IMR-90 (cell line): Measurements from ENCODE around the gene ERC2. TPM values are rescaled to one million over a fixed set of nuclear protein-coding genes. Genes with fewer than 3 reads are reported as not detected.

Experiments
- ATAC-seq: fragments of 200-7000 bp; cut with Tn5 transposase; 2 replicates; pipeline ENCODE4 v1.9.1; 2020; ENCODE audit warnings: low read depth, mild to moderate bottlenecking, moderate library complexity
- BruUV-seq: library from RNA; stranded (reverse); fragments of 400-500 nt; replicated peaks from 2 replicates; lab custom pipeline; 2021; lab: Mats Ljungman, UMichigan
- CTCF ChIA-PET: fragments of 300-600 bp; formaldehyde crosslinking; extraction: SDS; loops from one replicate; lab custom pipeline; 2021; ENCODE audit warnings: antibody characterized with exemption; lab: Yijun Ruan, JAX
- POLR2A ChIA-PET: fragments of 300-600 bp; sonication (Branson Sonifier 250); formaldehyde crosslinking; loops from one replicate; lab custom pipeline; 2022; ENCODE audit warnings: antibody characterized with exemption; ENCODE audit not compliant: unreplicated experiment; lab: Charles Lee
- DNase-seq: peaks from one replicate; pipeline ENCODE4 v3.0.0; 2013
- H2AFZ ChIP-seq: replicated peaks from 2 replicates; pipeline ENCODE3; 2013; ENCODE audit warnings: low read length, mild to moderate bottlenecking; ENCODE audit not compliant: poor library complexity
- H2AK5ac ChIP-seq: 2 replicates; pipeline ENCODE4 v1.6.1; 2013; ENCODE audit warnings: low read depth, low read length, inconsistent platforms
- H2AK9ac ChIP-seq: replicated peaks from 2 replicates; pipeline ENCODE3; 2013; ENCODE audit warnings: mild to moderate bottlenecking, low read depth, low read length, moderate library complexity; ENCODE audit not compliant: poor library complexity
- H2BK120ac ChIP-seq: 2 replicates; pipeline ENCODE4 v1.6.1; 2013; ENCODE audit warnings: low read depth, low read length, inconsistent platforms
- H2BK15ac ChIP-seq: 3 replicates; pipeline ENCODE4 v1.6.1; 2013; ENCODE audit warnings: low read depth, low read length, inconsistent platforms
- H2BK20ac ChIP-seq: 2 replicates; pipeline ENCODE4 v1.6.1; 2013; ENCODE audit warnings: low read depth, mild to moderate bottlenecking, inconsistent platforms, low read length, moderate library complexity
- H2BK5ac ChIP-seq: 2 replicates; pipeline ENCODE4 v1.6.1; 2013; ENCODE audit warnings: mild to moderate bottlenecking, low read depth, low read length, inconsistent platforms; ENCODE audit not compliant: poor library complexity, severe bottlenecking
- H3K14ac ChIP-seq: replicated peaks from 2 replicates; pipeline ENCODE4 v1.6.1; 2013; ENCODE audit warnings: low read depth, low read length, inconsistent platforms
- H3K18ac ChIP-seq: 2 replicates; pipeline ENCODE4 v1.6.1; 2013; ENCODE audit warnings: low read depth, low read length, control low read depth
- H3K23ac ChIP-seq: 2 replicates; pipeline ENCODE4 v1.6.1; 2013; ENCODE audit warnings: low read depth, low read length, inconsistent platforms
- H3K27ac ChIP-seq: 2 replicates; pipeline ENCODE4 v1.5.1; 2013; ENCODE audit warnings: mild to moderate bottlenecking, control low read depth, low read length; ENCODE audit not compliant: insufficient read depth
- H3K27me3 ChIP-seq: 2 replicates; pipeline ENCODE4 v1.6.1; 2013; ENCODE audit warnings: low read length; ENCODE audit not compliant: control insufficient read depth, insufficient read depth
- H3K36me3 ChIP-seq: 2 replicates; pipeline ENCODE4 v1.6.1; 2013; ENCODE audit warnings: low read length, mixed read lengths; ENCODE audit not compliant: control insufficient read depth, insufficient read depth
- H3K4ac ChIP-seq: 2 replicates; pipeline ENCODE4 v1.6.1; 2013; ENCODE audit warnings: low read depth, low read length, inconsistent platforms
- H3K4me1 ChIP-seq: 2 replicates; pipeline ENCODE4 v1.6.1; 2013; ENCODE audit warnings: low read length, mixed read lengths; ENCODE audit not compliant: control insufficient read depth, insufficient read depth
- H3K4me2 ChIP-seq: 2 replicates; pipeline ENCODE4 v1.6.1; 2013; ENCODE audit warnings: low read depth, mild to moderate bottlenecking, control low read depth, low read length, moderate library complexity
- H3K4me3 ChIP-seq: 2 replicates; pipeline ENCODE4 v1.5.1; 2013; ENCODE audit warnings: low read depth, mild to moderate bottlenecking, control low read depth, low read length, moderate library complexity; ENCODE audit not compliant: insufficient read depth
- H3K56ac ChIP-seq: 2 replicates; pipeline ENCODE4 v1.6.1; 2013; ENCODE audit warnings: low read length, inconsistent platforms; ENCODE audit not compliant: insufficient read depth; ENCODE audit errors: extremely low read depth
- H3K79me1 ChIP-seq, 2 experiments: 2 replicates each; pipeline ENCODE4 v1.6.1; 2013; ENCODE audit warnings: low read length in 2 of 2, inconsistent platforms in 1 of 2, low read depth in 1 of 2
- H3K9ac ChIP-seq: 2 replicates; pipeline ENCODE4 v1.6.1; 2013; ENCODE audit warnings: low read depth, low read length, control low read depth
- H3K9me1 ChIP-seq: 2 replicates; pipeline ENCODE4 v1.6.1; 2013; ENCODE audit warnings: low read length, inconsistent platforms; ENCODE audit not compliant: insufficient read depth
- H3K9me3 ChIP-seq: 2 replicates; pipeline ENCODE4 v1.6.1; 2013; ENCODE audit warnings: low read length; ENCODE audit not compliant: control insufficient read depth, insufficient read depth
- H4K20me1 ChIP-seq: 2 replicates; pipeline ENCODE4 v1.6.1; 2013; ENCODE audit warnings: low read length, inconsistent platforms; ENCODE audit not compliant: insufficient read depth
- H4K5ac ChIP-seq: 2 replicates; pipeline ENCODE4 v1.6.1; 2013; ENCODE audit warnings: mild to moderate bottlenecking, low read depth, low read length, control low read depth
- H4K8ac ChIP-seq, 2 experiments: 2 replicates each; pipeline ENCODE4 v1.6.1; 2013; ENCODE audit warnings: low read depth in 2 of 2, low read length in 2 of 2, control low read depth in 1 of 2, inconsistent platforms in 1 of 2
- H4K91ac ChIP-seq: 2 replicates; pipeline ENCODE4 v1.6.1; 2013; ENCODE audit warnings: low read depth, low read length, inconsistent platforms; ENCODE audit not compliant: insufficient read depth
- CEBPB ChIP-seq: IDR thresholded peaks from 2 replicates; pipeline ENCODE4 v1.6.1; 2012; ENCODE audit warnings: low read depth, low read length, improper control_type of control experiment
- MAZ ChIP-seq: IDR thresholded peaks from 2 replicates; pipeline ENCODE4 v1.6.1; 2012; ENCODE audit warnings: low read depth, mild to moderate bottlenecking, low read length, improper control_type of control experiment, moderate library complexity, borderline replicate concordance
- NFE2L2 ChIP-seq: fragments of 150-350 bp; IDR thresholded peaks from 2 replicates; pipeline ENCODE4 v1.6.1; 2016; ENCODE audit warnings: low read depth, mild to moderate bottlenecking, low read length
- POLR2A ChIP-seq: IDR thresholded peaks from 2 replicates; pipeline ENCODE4 v1.6.1; 2012; ENCODE audit warnings: mild to moderate bottlenecking, low read depth, low read length
- RAD21 ChIP-seq: IDR thresholded peaks from 2 replicates; pipeline ENCODE4 v1.6.1; 2012; ENCODE audit warnings: low read length, improper control_type of control experiment
- RFX5 ChIP-seq: IDR thresholded peaks from 2 replicates; pipeline ENCODE4 v1.8.0; 2012; ENCODE audit warnings: low read depth, mild to moderate bottlenecking, low read length, moderate library complexity
- SMC3 ChIP-seq: fragments of 150-350 bp; IDR thresholded peaks from 2 replicates; pipeline ENCODE4 v1.6.1; 2016; ENCODE audit warnings: low read depth, mild to moderate bottlenecking, antibody characterized with exemption, low read length, moderate library complexity
- WGBS, 2 experiments: methylation state at CpG; one replicate each; pipeline versions ENCODE4 v1.1.5 to v1.1.7; 2013; ENCODE audit warnings: missing lambda C conversion rate in 2 of 2; ENCODE audit not compliant: insufficient read length in 1 of 2; ENCODE audit errors: extremely low coverage in 2 of 2; 5-methylcytosine and 5-hydroxymethylcytosine counted together
- dilution Hi-C: fragments of 300-500 bp; cut with HindIII; formaldehyde crosslinking; loops from one replicate; pipeline ENCODE4 v1.14.3; 2018; ENCODE audit warnings: low sequenced_read_pairs; ENCODE audit not compliant: unreplicated experiment
- in situ Hi-C: fragments of 300-500 bp; cut with MboI; formaldehyde crosslinking; loops from 3 replicates; pipeline ENCODE4 v1.14.3; 2019; ENCODE audit warnings: low sequenced_read_pairs, inconsistent platforms, mixed read lengths
- intact Hi-C: fragments of 100-400 bp; cut with micrococcal nuclease; formaldehyde crosslinking; loops from 2 replicates; pipeline ENCODE4 v1.10.0; 2022
- polyA plus RNA-seq, 3 experiments: library from polyadenylated mRNA; depleted of rRNA; stranded (reverse); fragments of >200 nt; gene quantifications; 2 replicates each; pipeline ENCODE4 v1.2.3, GENCODE V29; 2012; ENCODE audit warnings: low replicate concordance in 1 of 3
- total RNA-seq: library from RNA; depleted of rRNA; stranded (reverse); fragments of >200 nt; gene quantifications from 2 replicates; pipeline ENCODE4 v1.2.3, GENCODE V29; 2012
- TF ChIP-seq, protein P1 (sequence below): conservative IDR thresholded peaks from 2 replicates; pipeline ENCODE4 v1.5.1; 2012; ENCODE audit warnings: mild to moderate bottlenecking, low read depth, low read length, improper control_type of control experiment

ERC2 gene
- total and polyA plus RNA-seq, 2 of the 4 experiments (the other 2 are of a cell fraction), result 0.17 to 0.18 TPM

DNA sequence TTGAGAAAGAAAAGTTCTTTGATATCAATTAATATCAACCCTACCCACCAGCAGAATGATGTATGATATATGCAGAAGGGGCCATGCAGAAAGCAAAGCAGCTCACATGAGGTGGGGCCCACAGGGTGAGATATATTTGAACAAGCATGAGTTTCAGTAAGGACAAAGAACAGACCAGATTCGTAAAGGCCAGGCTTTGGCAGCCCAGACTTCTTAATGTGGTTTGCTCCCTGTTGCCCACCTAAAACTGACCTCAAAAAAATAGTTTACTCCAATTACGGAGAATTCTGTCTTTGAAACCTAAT lies 725.5 kb downstream of the ERC2 start:
- no peak for TF ChIP-seq CEBPB
- TF ChIP-seq, protein P1, sequence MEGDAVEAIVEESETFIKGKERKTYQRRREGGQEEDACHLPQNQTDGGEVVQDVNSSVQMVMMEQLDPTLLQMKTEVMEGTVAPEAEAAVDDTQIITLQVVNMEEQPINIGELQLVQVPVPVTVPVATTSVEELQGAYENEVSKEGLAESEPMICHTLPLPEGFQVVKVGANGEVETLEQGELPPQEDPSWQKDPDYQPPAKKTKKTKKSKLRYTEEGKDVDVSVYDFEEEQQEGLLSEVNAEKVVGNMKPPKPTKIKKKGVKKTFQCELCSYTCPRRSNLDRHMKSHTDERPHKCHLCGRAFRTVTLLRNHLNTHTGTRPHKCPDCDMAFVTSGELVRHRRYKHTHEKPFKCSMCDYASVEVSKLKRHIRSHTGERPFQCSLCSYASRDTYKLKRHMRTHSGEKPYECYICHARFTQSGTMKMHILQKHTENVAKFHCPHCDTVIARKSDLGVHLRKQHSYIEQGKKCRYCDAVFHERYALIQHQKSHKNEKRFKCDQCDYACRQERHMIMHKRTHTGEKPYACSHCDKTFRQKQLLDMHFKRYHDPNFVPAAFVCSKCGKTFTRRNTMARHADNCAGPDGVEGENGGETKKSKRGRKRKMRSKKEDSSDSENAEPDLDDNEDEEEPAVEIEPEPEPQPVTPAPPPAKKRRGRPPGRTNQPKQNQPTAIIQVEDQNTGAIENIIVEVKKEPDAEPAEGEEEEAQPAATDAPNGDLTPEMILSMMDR, result no peak
- TF ChIP-seq SMC3, result no peak
- no peak for TF ChIP-seq MAZ
- no peak for TF ChIP-seq POLR2A
- TF ChIP-seq NFE2L2, result no peak
- no peak for TF ChIP-seq RAD21
- no peak for TF ChIP-seq RFX5
- H2AFZ ChIP-seq, result peak overlapping the region; percentile 8
- H3K56ac ChIP-seq, result no peak overlapping the region
- ChIA-PET CTCF (no interaction called here), POLR2A (no interaction called here)
- no peaks in the 10 kb centered on the region for H3K79me1 ChIP-seq
- no peak overlapping the region for H2AK5ac ChIP-seq
- no peaks in the 10 kb centered on the region for H3K27me3 ChIP-seq
- intact Hi-C loops, result no loop called here
- in situ Hi-C loops, result no loop called here
- no peak overlapping the region for H3K14ac ChIP-seq
- no peak overlapping the region for H4K5ac ChIP-seq
- no peaks in the 10 kb centered on the region for H3K36me3 ChIP-seq
- no peak overlapping the region for H4K91ac ChIP-seq
- WGBS, 2 experiments, result no CpG with 5 or more reads among the region's 2 CpGs
- BruUV-seq, result no TSS peak
- peaks cover 3% of the 10 kb centered on the region; the same call in 1 of the 2 replicates for H3K9me1 ChIP-seq
- H3K4me2 ChIP-seq, result no peak overlapping the region
- no peaks in the 10 kb centered on the region for H3K9me3 ChIP-seq
- dilution Hi-C loops, result no loop called here
- no peak overlapping the region for H2BK120ac ChIP-seq
- no peak overlapping the region for H2AK9ac ChIP-seq
- peak overlapping the region; percentile 59 for H2BK20ac ChIP-seq
- H3K27ac ChIP-seq, result no peak overlapping the region
- H4K8ac ChIP-seq, result no peak overlapping the region
- no peak overlapping the region for H3K4me3 ChIP-seq
- peaks cover 6% of the 10 kb centered on the region for H3K4me1 ChIP-seq
- ATAC-seq (no peak), DNase-seq (no peak)
- no peaks in the 10 kb centered on the region for H4K20me1 ChIP-seq
- H3K9ac ChIP-seq, result no peak overlapping the region
- H3K4ac ChIP-seq, result peak overlapping the region; percentile 59; the same call in 1 of the 2 replicates
- H2BK5ac ChIP-seq, result no peak overlapping the region
- H3K18ac ChIP-seq, result peak overlapping the region; percentile 53; the same call in 1 of the 2 replicates
- H2BK15ac ChIP-seq, result no peak overlapping the region
- no peak overlapping the region for H3K23ac ChIP-seq
